Keratinocyte (primary cell): Measurements from ENCODE around the gene SLC52A1. TPM values are rescaled to one million over a fixed set of nuclear protein-coding genes. Genes with fewer than 3 reads are reported as not detected.
A peak's percentile ranks its signal among the peaks of the same experiment; 100 is the strongest.

Source experiments
- DNase-seq: peaks from one replicate; pipeline ENCODE4 v3.0.0-alpha.2; 2011; ENCODE audit warnings: low read depth, missing footprints, low spot score
- FAIRE-seq: peaks from 2 replicates; lab custom pipeline; 2011; peaks lifted over from hg19 to GRCh38; lab: Jason Lieb, UNC
- H2AFZ ChIP-seq: 2 replicates; pipeline ENCODE4 v1.6.0; 2012; ENCODE audit warnings: low read length, control low read depth, inconsistent platforms; ENCODE audit not compliant: control insufficient read depth
- H3K27ac ChIP-seq: 2 replicates; pipeline ENCODE4 v1.5.1; 2011; ENCODE audit warnings: low read length; ENCODE audit not compliant: control insufficient read depth, insufficient read depth
- H3K27me3 ChIP-seq: 3 replicates; pipeline ENCODE4 v1.6.0; 2011; ENCODE audit warnings: low read length; ENCODE audit not compliant: control insufficient read depth, insufficient read depth; ENCODE audit errors: extremely low read depth
- H3K36me3 ChIP-seq, 2 experiments: 2 replicates in 1 of 2; 3 replicates in 1 of 2; pipeline ENCODE4 v1.5.1; 2011; ENCODE audit warnings: low read length in 2 of 2, mild to moderate bottlenecking in 1 of 2; ENCODE audit not compliant: control insufficient read depth in 2 of 2, insufficient read depth in 2 of 2; ENCODE audit errors: extremely low read depth in 1 of 2
- H3K4me1 ChIP-seq: 3 replicates; pipeline ENCODE4 v1.5.1; 2011; ENCODE audit warnings: low read length; ENCODE audit not compliant: control insufficient read depth, insufficient read depth; ENCODE audit errors: extremely low read depth
- H3K4me2 ChIP-seq: 3 replicates; pipeline ENCODE4 v1.6.0; 2011; ENCODE audit warnings: low read depth, low read length; ENCODE audit not compliant: control insufficient read depth, insufficient read depth; ENCODE audit errors: extremely low read depth
- H3K4me3 ChIP-seq, 3 experiments: fragments of 200-600 bp in 1 of 3; sonication (generic) in 1 of 3; 2 replicates in 2 of 3; 3 replicates in 1 of 3; pipeline ENCODE4 v1.5.1; 2011 to 2016; ENCODE audit warnings: low read length in 3 of 3, mild to moderate bottlenecking in 3 of 3, control low read depth in 2 of 3, inconsistent platforms in 1 of 3, low read depth in 1 of 3, mixed read lengths in 1 of 3, mixed run types in 1 of 3, moderate library complexity in 1 of 3; ENCODE audit not compliant: control insufficient read depth in 2 of 3, insufficient read depth in 2 of 3; ENCODE audit errors: extremely low read depth in 1 of 3
- H3K79me2 ChIP-seq: 2 replicates; pipeline ENCODE4 v1.6.0; 2012; ENCODE audit warnings: low read length; ENCODE audit not compliant: control insufficient read depth, insufficient read depth
- H3K9ac ChIP-seq: 3 replicates; pipeline ENCODE4 v1.6.0; 2011; ENCODE audit warnings: low read length; ENCODE audit not compliant: control insufficient read depth, insufficient read depth; ENCODE audit errors: extremely low read depth
- H3K9me1 ChIP-seq: 3 replicates; pipeline ENCODE4 v1.6.0; 2011; ENCODE audit warnings: low read length; ENCODE audit not compliant: control insufficient read depth, insufficient read depth; ENCODE audit errors: extremely low read depth
- H3K9me3 ChIP-seq: 2 replicates; pipeline ENCODE4 v1.5.1; 2012; ENCODE audit warnings: low read depth, low read length; ENCODE audit not compliant: control insufficient read depth
- H4K20me1 ChIP-seq: 3 replicates; pipeline ENCODE4 v1.6.0; 2011; ENCODE audit warnings: low read length; ENCODE audit not compliant: control insufficient read depth, insufficient read depth; ENCODE audit errors: extremely low read depth
- CTCF ChIP-seq, 3 experiments: IDR thresholded peaks in 1 of 3; conservative IDR thresholded peaks in 1 of 3; optimal IDR thresholded peaks in 1 of 3; 2 replicates in 2 of 3; 3 replicates in 1 of 3; pipeline versions ENCODE3 to v1.5.1; 2011; ENCODE audit warnings: low read length in 3 of 3, mild to moderate bottlenecking in 3 of 3, moderate library complexity in 2 of 3, control low read depth in 1 of 3, inconsistent platforms in 1 of 3; ENCODE audit not compliant: insufficient read depth in 2 of 3; ENCODE audit errors: extremely low read depth in 1 of 3
- EZH2 ChIP-seq: IDR thresholded peaks from one replicate; pipeline ENCODE4 v1.6.1; 2012; ENCODE audit warnings: inconsistent platforms, mild to moderate bottlenecking, low read length, moderate library complexity
- dilution Hi-C: fragments of 300-500 bp; cut with MboI; formaldehyde crosslinking; loops from one replicate; pipeline ENCODE4 v1.7.0; 2020; ENCODE audit warnings: low sequenced_read_pairs; ENCODE audit not compliant: extremely low pct_ligation_motif_present
- polyA plus RNA-seq, 5 experiments: library from polyadenylated mRNA; depleted of rRNA in 3 of 5; stranded (reverse) in 3 of 5; stranded (forward) in 1 of 5; unstranded in 1 of 5; fragments of >200 nt; gene quantifications; 1 replicate in 1 of 5; 2 replicates in 3 of 5; 3 replicates in 1 of 5; pipeline versions ENCODE4 v1.2.1 to v1.2.3, GENCODE V29; 2011 to 2012; ENCODE audit warnings: missing spikeins in 2 of 5, low read depth in 1 of 5, low replicate concordance in 1 of 5

Gene SLC52A1
- polyA plus RNA-seq, 1 donor (not counting 4 experiments of a cell fraction or from before 2014, with no cell fraction given), result 0.21 TPM

GRCh38 chr17:5042157-5043022 lies 7.2 kb upstream of the SLC52A1 start:
- Histone ChIP-seq H3K9me3 (no peaks in the 10 kb centered on the region), H3K36me3 (no peaks in the 10 kb centered on the region), H3K27me3 (no peaks in the 10 kb centered on the region), H3K79me2 (no peaks in the 10 kb centered on the region), H3K4me2 (no peak overlapping the region), H3K27ac (no peak overlapping the region), H3K9me1 (no peaks in the 10 kb centered on the region), H2AFZ (no peak overlapping the region), H3K4me1 (no peaks in the 10 kb centered on the region), H3K9ac (no peak overlapping the region), H3K4me3 (no peak overlapping the region), H4K20me1 (no peaks in the 10 kb centered on the region)
- no peak for FAIRE-seq
- DNase-seq, result no peak
- dilution Hi-C loops, result no loop called here
- TF ChIP-seq EZH2 (no peak), CTCF (optimal IDR thresholded peaks at IDR 0.05 in 1 of 3, IDR thresholded peaks at IDR 0.05 in 1 of 3, conservative IDR thresholded peaks at IDR 0.05 in 1 of 3; ENCODE audit: extremely low read depth in 1 of 3, insufficient read depth in 2 of 3, low read length in 3 of 3) (no peak)

- no peaks in the 10 kb centered on the region for H4K20me1 ChIP-seq
- H3K9me1 ChIP-seq, result no peaks in the 10 kb centered on the region
- H3K36me3 ChIP-seq, result no peaks in the 10 kb centered on the region
- H3K4me3 ChIP-seq, result no peak overlapping the region
- no peaks in the 10 kb centered on the region for H3K27me3 ChIP-seq
- H3K9ac ChIP-seq, result no peak overlapping the region
- no peaks in the 10 kb centered on the region for H3K9me3 ChIP-seq
- H3K4me2 ChIP-seq, result peak overlapping the region; percentile 89
- H2AFZ ChIP-seq, result no peak overlapping the region
- H3K27ac ChIP-seq, result no peak overlapping the region
- H3K4me1 ChIP-seq, result peaks cover 3% of the 10 kb centered on the region
- FAIRE-seq, result no peak
- no peaks in the 10 kb centered on the region for H3K79me2 ChIP-seq
- dilution Hi-C loops, result no loop called here
- no peak for DNase-seq
- no peak for TF ChIP-seq CTCF (optimal IDR thresholded peaks at IDR 0.05 in 1 of 3, IDR thresholded peaks at IDR 0.05 in 1 of 3, conservative IDR thresholded peaks at IDR 0.05 in 1 of 3; ENCODE audit: extremely low read depth in 1 of 3, insufficient read depth in 2 of 3, low read length in 3 of 3)
- TF ChIP-seq EZH2, result no peak
Measured at GRCh38 chr17:5034651-5035050, 575 bp downstream of the SLC52A1 start.
